ENCODE results near the gene BMS1.

- TF ChIP-seq POLR2A (IDR thresholded peaks at IDR 0.05) (no peak), CTCF (IDR thresholded peaks at IDR 0.05) (no peak), POLR2AphosphoS5 (IDR thresholded peaks at IDR 0.05) (no peak)
Observed at GRCh38 chr10:42827201-42827600, 44.6 kb downstream of the BMS1 start.

All from stomach (tissue), 4 donors.